GM18498 (cell line): ENCODE measurements around the gene GABRP.
"Not testable (repeated sequence)": the region's sequence is repeated elsewhere in the genome, so short reads cannot be mapped to it uniquely, and the experiment has no call there.

Experiments used
- ATAC-seq: cut with Tn5 transposase; IDR thresholded peaks from one replicate; pipeline ENCODE4 v1.9.1; 2021; ENCODE audit warnings: mild to moderate bottlenecking, moderate library complexity; ENCODE audit not compliant: unreplicated experiment

GABRP gene

DNA sequence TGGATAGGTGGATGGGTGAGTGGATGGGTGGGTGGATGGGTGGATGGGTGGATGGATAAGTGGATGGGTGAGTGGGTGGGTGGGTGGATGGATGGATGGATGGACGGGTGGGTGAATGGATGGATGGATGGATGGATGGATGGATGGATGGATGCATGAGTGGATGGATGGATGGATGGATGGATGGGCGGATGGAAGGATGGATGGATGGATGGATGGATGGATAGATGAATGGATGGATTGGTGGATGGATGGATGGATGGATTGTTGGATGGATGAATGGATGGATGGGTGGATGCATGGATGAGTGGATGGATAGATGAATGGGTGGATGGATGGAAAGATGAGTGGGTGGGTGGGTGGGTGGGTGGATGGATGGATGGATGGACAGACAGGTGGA, 29.0 kb upstream of the GABRP start:
- not testable (repeated sequence) for ATAC-seq

DNA sequence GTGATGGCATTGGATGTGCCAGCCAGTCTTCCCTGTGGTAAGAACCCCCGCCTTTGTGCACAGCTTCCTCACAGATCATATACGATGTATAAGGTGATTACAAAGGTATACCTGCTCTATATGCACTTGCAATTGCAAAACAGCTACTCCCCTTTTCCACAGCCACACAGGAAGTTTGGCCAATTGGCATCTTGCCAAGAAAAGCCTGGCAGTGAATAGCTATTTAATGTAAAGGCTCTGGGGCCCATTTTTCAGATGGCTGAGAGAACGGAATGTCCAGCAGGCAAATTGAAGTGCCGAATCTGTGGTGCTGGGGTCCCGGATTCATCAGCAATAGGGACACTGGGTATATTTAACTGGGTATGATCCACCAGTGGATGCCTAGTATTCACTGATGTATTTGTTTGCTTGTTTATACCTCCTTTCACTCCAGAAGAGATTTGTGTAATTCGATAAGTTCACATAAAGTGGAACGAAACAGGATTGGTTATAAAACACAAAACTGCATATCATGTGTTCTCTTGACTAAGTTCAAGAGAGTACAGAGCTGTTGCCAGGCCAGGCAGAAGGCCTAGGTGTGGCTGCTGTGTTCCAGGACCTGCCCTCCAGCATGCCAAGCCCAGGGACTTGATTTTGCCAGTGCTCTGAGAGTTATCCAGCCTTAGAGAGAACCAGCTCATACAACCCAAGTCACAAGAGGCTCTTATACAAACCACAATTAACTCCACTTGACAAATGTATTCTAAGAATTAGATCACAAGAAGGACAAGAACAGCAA, 27.7 kb upstream of the GABRP start:
- no peak for ATAC-seq

DNA sequence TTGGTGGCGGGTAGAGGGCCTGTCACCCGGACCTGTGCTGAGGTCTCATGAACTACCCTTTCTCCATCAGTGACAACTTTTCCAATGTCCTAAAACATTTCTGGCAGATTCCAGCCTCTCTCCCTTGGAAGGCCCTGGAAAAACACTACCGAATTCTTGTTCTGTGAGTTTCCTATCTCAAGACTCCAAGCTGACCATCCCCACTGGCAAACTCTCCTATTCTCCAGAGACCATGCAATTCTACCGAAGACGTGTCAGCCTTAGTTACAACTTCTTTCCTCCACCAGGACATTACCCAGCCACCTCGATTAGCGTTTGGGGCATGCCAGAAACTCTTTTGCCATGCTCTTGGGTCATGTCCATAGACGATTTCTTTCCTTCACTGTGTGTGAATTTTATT, 26.8 kb upstream of the GABRP start:
- ATAC-seq, result no peak

DNA sequence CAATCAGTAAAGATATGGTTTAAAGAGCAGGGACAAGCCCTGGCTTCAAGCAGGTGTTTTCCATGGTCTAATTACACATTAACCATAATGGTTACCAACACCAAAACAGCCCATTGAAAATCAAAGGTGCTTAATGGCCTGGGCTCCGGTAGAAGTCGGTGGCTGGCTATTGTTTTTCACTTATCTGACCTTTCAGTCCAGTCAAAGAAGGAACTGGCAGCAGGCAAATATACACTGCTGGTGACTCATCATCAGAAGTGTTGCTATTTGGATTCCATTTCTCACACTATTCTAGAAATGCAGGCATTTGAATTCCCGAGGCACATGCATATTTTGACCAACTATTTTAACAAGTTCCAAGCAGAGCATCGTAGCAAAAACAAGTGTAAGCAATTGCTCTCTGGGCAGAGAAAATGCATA, 26.3 kb upstream of the GABRP start:
- ATAC-seq, result peak; percentile 84

DNA sequence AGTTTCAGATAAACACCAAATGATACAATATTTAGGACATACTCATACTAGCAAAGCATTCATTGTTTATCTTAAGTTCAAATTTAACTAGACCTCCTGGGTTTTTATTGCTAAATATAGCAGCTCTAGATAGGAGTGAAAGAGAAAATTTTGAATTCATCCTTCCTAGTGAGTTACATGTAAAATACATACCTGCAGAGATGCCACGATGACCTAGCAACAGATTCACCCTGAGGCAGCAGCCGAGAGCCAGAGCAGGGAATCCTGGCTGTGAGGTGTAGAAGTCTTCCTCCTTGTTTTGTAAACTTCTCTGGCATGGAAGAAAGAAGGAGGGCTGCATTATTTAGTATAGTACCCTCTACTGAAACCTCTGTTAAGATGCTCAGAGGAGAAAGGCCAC, 25.9 kb upstream of the GABRP start:
- no peak for ATAC-seq

DNA sequence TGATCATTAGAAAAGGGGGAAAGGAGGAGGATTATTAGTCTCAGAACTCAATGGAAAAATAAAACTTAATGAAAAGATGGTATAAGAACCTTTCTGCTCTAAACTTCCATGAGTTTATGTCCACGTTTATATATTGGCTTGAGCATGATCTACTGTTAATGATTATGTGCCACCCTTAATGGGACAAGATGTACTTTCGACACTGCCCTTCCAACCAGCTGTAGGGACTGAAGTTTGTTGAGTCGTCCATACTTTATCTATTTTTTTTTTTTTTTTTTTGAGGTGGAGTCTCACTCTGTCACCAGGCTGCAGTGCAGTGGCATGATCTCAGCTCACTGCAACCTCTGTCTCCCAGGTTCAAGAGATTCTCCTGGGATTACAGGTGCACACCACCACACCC, 25.0 kb upstream of the GABRP start:
- no peak for ATAC-seq

DNA sequence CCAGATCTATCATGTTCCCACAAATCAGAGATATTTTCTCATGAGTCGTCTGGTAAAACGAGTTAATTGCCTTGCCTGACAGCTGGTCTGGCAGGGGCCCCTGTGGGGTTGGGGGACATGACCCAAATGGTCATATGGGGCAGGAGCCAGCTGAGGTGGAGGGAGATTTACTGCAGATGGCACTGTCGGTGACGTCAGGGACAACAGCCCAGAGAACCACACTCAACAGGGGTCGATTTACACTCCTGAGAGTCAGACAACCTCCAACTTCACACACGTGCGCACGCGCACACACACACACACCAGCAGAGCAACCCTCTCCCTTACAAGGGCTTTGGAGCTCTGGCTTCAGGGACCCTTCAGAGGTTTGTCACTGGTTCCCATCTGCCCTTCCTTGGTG, 23.4 kb upstream of the GABRP start:
- ATAC-seq, result no peak

DNA sequence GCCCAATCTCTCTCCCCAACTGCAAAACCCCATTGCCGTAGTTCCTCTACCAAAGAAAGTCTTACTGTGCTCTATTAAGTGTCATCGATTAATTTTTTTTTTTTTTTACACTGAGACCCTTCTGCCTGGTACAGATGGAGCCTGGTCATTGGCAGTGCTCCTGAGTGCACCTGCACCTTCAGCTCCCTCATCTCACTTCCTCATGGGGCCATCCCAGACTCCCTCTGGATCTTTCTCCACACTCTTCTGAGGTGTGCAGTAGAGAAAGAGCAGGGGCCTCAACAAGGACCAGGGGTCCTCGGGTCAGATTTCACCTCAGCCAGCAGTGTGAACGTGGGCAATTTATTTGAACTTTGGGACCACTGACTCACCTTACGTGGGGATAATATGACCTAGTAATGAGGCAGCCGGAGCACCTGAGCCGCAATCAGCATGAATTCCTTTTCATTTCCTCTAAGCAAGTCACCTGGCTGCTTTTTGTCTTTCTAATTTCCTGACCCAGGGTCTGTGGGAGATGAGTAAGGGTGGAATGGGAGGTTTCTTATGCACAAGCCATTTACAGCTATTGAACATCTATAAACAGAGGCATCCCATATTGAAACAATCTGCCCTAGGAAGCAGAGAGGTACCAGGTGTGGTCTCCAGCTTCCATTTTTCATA, 22.3 kb upstream of the GABRP start:
- no peak for ATAC-seq

DNA sequence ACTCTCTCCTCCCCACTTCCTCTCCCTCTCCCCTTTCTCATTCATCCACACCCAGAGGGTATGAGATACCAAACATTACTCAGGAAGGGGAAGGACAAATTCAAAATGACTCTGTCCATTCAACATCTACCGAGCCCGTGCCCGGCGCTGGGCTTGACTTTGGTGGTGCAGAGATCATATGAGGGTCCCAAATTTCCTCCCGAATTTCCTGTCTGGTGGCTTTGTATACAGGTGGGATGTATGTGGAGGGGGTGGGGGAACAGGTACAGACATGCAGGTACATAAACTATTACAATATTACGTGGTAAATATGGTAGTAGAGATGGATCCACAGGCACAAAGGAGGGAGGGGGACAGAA, 21.8 kb upstream of the GABRP start:
- no peak for ATAC-seq

DNA sequence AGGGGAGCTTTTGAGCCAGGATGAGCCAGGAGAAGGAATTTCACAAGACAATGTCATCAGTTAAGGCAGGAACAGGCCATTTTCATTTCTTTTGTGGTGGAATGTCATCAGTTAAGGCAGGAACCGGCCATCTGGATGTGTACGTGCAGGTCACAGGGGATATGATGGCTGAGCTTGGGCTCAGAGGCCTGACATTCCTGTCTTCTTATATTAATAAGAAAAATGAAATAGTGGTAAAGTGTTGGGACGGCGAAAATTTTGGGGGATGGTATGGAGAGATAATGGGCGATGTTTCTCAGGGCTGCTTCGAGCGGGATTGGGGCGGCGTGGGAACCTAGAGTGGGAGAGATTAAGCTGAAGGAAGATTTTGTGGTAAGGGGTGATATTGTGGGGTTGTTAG, 21.2 kb upstream of the GABRP start:
- ATAC-seq, result not testable (repeated sequence)

DNA sequence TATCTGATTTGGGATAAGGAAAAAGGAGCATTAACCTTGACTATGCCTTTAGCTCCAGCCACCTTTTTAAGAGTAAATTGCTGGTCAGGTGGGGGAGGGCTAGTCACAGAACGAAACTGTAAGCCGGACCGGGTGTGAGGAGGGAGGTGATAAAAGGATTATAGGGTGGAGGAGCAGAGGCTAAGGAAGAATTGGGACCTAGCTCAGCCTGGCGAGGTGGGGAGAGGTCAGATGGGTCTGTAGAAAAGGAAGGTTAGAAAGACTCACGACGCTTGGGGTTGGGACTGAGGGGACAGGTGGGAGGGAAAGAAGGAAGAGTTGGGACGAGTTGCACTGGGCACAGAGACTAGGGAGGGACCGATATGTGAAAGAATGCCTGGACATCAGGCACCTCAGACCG, 17.7 kb upstream of the GABRP start:
- not testable (repeated sequence) for ATAC-seq

DNA sequence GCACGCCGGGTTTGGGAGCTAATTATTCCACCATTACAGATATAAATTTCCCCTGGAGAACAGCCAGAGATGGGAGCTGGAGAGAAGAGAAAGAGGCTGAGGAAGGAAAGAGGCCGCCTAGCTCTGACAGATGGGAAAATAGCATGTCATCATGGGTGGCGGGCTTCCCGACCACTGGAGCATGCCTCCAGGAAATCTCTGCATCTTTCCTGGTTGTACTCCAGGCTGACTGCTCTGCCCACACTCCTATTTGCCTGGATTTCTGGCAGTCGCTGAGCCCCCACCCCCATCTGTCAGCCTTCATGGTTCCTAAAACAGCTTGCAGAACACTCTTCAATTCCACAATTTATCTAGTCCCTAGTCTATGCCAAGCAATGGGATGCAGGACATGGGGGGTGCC, 14.3 kb upstream of the GABRP start:
- ATAC-seq, result no peak

DNA sequence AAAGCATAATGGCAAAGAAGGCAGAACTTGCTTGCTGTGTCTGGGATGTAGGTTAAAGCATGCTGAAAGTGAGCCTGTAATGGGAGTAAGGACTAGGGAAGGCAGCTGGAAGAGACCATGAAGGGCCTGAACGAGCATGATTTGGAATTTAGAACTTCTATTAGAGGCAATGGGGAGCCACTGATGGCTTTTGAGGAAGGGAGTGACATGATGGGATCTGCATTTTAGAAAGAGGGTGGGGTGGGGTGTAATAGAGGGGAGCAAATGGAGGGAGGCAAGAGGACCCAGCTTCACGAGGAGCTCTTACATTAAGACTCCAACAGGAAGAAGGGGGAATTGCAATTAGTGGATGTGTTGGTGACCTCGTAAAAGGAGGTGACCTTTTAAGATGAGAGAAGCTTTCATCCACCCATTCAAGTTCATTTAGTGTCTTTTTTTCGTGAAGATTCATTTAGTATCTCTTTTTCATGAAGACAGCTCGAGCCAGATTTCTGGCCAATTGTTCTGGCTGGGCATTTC, 13.6 kb upstream of the GABRP start:
- ATAC-seq, result no peak

DNA sequence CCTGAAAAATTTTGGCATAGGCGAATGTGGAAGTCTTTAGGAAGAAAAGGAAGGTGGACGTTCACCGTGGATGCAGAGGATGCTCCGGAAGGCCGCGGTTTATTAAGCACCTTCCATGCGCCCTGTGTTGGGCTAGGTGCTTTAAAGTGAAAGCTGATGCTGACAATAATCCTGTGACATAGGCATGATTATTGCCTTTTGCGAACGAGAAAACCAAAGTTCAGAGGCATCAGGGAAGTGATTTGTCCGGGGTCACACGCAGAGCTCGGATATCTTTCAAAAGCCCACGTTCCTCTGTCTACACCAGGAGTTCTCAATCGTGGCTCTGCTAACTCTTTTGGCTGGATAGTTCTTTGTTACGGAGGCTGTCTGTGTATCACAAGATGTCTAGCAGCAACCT, 12.0 kb upstream of the GABRP start:
- ATAC-seq, result no peak

DNA sequence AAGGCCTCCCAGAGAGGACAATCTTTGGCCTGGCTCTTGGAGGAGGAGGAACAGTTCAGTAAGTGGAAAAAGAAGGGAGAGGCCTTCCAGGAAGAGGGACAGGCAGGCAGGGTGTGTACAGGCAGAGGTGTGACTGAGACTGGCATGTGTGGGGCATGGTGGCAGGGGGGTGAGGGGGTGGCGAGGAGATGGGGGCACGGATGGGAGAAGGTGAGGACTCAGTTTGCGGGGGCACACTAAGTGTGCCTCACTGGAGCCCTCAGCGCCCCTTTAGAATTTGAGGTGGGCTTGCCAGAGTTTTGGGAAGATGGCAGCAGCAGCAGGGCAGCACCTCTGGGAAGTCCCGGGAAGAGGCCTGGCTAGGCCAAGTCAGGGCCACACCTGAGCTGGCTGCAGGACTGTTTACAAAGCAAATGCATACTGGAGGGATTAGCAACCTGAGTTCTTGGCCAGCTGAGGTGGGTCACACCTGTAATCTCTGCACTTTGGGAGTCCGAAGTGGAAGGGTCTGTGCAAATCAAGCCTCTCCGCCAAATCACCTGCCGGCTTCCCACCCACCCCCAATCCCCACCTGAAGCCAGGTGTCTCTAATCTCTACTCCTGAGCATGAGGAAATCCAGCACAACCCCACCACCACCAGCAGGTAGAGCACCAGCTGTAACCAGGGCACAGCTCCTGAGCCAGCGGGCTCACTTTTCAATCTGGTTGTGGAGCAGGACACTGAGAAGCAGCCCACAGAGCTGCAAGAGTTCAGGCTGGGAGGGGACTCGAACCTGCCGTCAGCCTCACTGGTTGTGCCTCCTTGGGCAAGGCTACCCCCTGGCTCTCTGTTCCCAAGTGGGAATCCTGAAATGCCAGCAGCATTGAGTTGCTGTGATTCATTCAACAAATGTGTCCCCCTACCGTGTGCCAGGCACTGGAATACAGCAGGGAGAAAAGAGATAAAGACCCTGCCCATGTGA, 10.2 kb upstream of the GABRP start:
- ATAC-seq, result no peak

DNA sequence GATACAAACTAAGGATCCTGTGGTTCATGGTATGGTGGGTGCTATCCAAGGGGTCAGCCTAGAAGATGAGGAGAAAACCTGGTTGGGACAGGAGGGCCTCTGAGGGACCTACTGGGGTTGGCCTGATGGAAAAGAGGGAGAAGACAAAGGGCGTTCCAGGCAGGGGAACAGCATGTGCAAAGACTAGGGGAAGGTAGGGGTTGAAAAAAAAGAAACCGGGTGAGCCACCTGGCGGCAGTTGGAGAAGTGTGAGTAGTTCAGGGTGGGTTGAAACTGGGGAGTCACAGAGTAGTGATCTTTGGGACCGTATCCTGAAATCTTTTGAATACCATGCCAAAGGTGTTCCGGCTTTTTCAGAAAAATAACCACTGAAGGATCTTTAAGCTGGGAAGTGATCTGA, 8.7 kb upstream of the GABRP start:
- no peak for ATAC-seq

DNA sequence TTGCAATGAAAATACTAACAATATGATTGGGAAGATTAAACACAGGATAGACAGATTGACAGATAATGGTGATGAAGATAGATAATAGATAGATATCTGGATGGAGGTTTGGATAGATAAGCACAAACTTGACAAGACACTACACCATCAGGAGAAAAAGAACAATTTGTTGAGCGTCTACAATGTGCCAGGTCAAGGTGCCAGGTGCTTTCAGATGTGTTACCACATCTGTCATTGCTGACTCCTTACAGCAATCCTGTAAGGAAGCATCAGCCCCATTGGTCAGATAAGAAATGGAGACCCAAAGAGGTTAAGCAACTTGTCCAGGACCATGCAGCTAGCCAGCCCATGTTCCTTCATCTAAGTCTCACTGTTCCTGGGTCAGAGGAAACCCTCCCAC, 1.6 kb upstream of the GABRP start:
- no peak for ATAC-seq

DNA sequence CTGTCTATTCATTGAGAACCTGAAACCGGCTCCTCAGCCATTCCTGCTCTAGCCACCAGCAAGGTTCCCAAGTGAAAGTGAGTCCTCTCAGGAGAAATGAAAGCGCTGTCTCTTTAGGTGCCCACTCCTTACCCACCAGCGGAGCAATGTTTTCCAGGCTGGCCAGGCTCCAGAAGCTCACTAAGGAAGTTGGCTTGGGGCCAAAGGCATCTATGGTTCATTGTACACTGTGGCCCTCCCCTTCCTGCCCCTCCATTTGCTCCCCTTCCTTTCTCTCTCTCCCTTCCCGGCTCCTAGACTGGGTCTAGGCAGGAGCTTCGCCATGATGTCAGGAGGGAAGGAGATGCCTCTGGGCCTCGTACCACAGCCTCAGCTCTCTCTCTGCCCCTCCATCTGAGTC, 1.1 kb upstream of the GABRP start:
- no peak for ATAC-seq

DNA sequence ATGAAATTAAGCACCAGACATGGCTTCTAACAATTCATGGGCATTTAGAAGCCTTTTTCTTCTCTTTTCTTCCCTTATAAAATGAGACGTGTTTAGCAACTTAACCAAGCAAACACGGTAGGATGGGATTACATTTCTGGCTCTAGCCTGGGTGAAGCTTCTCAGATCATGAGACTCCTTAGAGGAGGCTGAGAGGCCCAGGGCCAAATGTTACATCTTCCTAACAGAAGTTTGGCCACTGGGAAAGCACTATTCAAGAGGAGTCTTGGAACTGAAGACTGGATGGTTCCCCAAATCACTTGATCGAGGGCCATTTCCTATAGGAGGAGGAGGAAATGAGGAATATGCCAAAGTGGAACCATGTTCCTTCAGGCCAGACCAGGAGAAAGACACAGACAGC, 1.9 kb downstream of the GABRP start:
- no peak for ATAC-seq

DNA sequence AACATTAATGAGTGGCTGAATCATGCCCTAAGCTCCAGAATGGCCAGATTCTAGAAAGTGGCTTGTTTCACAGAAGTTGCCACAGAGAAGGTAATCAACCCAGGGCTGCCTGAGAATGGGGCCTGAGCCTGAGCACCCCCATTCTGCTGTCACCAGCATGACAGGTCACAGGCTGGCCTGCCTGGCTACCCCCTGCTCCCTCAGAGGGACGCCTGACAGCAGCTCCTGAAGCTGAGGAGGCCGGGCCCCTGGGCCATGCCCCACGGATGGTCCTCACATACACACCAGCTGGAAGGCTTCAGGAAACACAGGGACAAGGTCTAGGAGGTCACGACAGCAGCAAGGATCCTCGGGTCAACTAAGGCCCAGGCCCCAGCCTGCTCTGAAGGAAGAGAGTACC, 3.7 kb downstream of the GABRP start:
- no peak for ATAC-seq

DNA sequence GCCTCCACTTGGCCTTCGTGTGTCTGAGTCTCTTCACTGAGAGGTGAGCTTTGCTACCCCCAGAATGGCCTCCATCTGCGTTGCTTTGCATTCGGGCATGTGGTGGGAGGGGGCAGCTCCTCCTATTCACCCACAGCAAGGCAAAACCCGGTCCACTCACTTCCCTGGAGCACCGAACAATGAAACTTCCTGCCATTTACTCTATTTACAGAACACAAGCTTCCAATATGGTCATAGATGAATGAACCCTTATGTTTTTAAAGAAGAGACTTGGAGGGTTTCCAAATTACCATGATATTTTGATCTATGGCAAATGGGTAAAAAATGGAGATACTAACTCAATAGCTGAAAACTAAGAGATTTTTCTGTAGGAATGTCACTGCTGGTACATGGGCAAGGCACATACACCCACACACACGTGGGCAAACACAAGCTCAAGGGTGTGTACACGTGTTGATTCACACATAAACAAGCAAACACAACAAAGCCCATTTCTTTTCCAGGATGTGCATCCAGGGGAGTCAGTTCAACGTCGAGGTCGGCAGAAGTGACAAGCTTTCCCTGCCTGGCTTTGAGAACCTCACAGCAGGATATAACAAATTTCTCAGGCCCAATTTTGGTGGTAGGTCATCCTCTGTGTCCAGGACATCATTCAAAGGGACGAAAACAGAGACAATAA, 5.2 kb downstream of the GABRP start:
- ATAC-seq, result no peak
